Measurements from ENCODE around the gene NIPBL.

- TF ChIP-seq CTCF (IDR thresholded peaks at IDR 0.05) (no peak), POLR2AphosphoS5 (IDR thresholded peaks at IDR 0.05) (no peak), EP300 (IDR thresholded peaks at IDR 0.05) (no peak)
Observed at GRCh38 chr5:36885149-36885548, 8.6 kb downstream of the NIPBL start.
